GM12878 (cell line): ENCODE data around the gene IFNA14. TPM values are rescaled to one million over a fixed set of nuclear protein-coding genes. Genes with fewer than 3 reads are reported as not detected.
"Not testable (repeated sequence)": the region's sequence is repeated elsewhere in the genome, so short reads cannot be mapped to it uniquely, and the experiment has no call there.

Experiments
- ATAC-seq: fragments of 200-7000 bp; cut with Tn5 transposase; 3 replicates; pipeline ENCODE4 v1.9.1; 2020; ENCODE audit warnings: mild to moderate bottlenecking, moderate library complexity
- BruUV-seq: library from RNA; stranded (reverse); fragments of 400-500 nt; replicated peaks from 2 replicates; lab custom pipeline; 2021; lab: Mats Ljungman, UMichigan
- CTCF ChIA-PET: fragments of 300-600 bp; sonication (Branson Sonifier 250); formaldehyde crosslinking; extraction: SDS; loops from one replicate; lab custom pipeline; 2021; ENCODE audit warnings: inconsistent platforms; lab: Yijun Ruan, JAX
- POLR2A ChIA-PET: fragments of 350-600 bp; formaldehyde crosslinking; extraction: SDS; loops from one replicate; lab custom pipeline; 2021; ENCODE audit warnings: inconsistent platforms; lab: Charles Lee
- RAD21 ChIA-PET: fragments of 300-600 bp; sonication (Branson Sonifier 250); formaldehyde crosslinking; loops from one replicate; lab custom pipeline; 2023; ENCODE audit warnings: antibody characterized with exemption; ENCODE audit not compliant: unreplicated experiment; lab: Charles Lee
- SMC1A ChIA-PET: fragments of 300-600 bp; sonication (Branson Sonifier 250); formaldehyde crosslinking; loops from one replicate; lab custom pipeline; 2023; ENCODE audit not compliant: unreplicated experiment, uncharacterized antibody; lab: Charles Lee
- DNase-seq: peaks from one replicate; pipeline ENCODE4 v3.0.0-alpha.2; 2011; ENCODE audit warnings: low read depth, low spot score
- FAIRE-seq: peaks from 3 replicates; lab custom pipeline; 2011; peaks lifted over from hg19 to GRCh38; lab: Jason Lieb, UNC
- H2AFZ ChIP-seq: 2 replicates; pipeline ENCODE4 v1.6.0; 2011; ENCODE audit warnings: low read depth, low read length, control low read depth; ENCODE audit not compliant: control insufficient read depth
- H3K27ac ChIP-seq: 2 replicates; pipeline ENCODE4 v1.5.1; 2011; ENCODE audit warnings: control low read depth; ENCODE audit not compliant: control insufficient read depth, insufficient read depth
- H3K27me3 ChIP-seq, 2 experiments: replicated peaks in 1 of 2; 2 replicates each; pipeline versions ENCODE4 v1.6.0 to v1.6.1; 2011; ENCODE audit warnings: low read length in 1 of 2; ENCODE audit not compliant: control insufficient read depth in 2 of 2, insufficient read depth in 2 of 2
- H3K36me3 ChIP-seq, 2 experiments: 2 replicates each; pipeline ENCODE4 v1.5.1; 2011; ENCODE audit warnings: low read length in 1 of 2; ENCODE audit not compliant: control insufficient read depth in 2 of 2, insufficient read depth in 2 of 2
- H3K4me1 ChIP-seq: 2 replicates; pipeline ENCODE4 v1.6.1; 2011; ENCODE audit warnings: mild to moderate bottlenecking, low read length, moderate library complexity, mixed read lengths; ENCODE audit not compliant: control insufficient read depth, insufficient read depth
- H3K4me2 ChIP-seq: 2 replicates; pipeline ENCODE4 v1.6.0; 2011; ENCODE audit warnings: control low read depth; ENCODE audit not compliant: control insufficient read depth, insufficient read depth
- H3K4me3 ChIP-seq: fragments of 200-600 bp; sonication (generic); 2 replicates; pipeline ENCODE4 v1.5.1; 2016
- H3K79me2 ChIP-seq: 2 replicates; pipeline ENCODE4 v1.6.0; 2011; ENCODE audit warnings: low read length; ENCODE audit not compliant: control insufficient read depth, insufficient read depth
- H3K9ac ChIP-seq: 2 replicates; pipeline ENCODE4 v1.8.0; 2011; ENCODE audit warnings: low read length, control low read depth, mixed read lengths; ENCODE audit not compliant: control insufficient read depth, insufficient read depth
- H3K9me3 ChIP-seq: replicated peaks from 3 replicates; pipeline ENCODE4 v1.5.1; 2011; ENCODE audit warnings: mild to moderate bottlenecking, low read length; ENCODE audit not compliant: control insufficient read depth, insufficient read depth
- H4K20me1 ChIP-seq: 2 replicates; pipeline ENCODE4 v1.6.0; 2011; ENCODE audit not compliant: control insufficient read depth, insufficient read depth
- CBX5 ChIP-seq: sonication (generic); IDR thresholded peaks from 2 replicates; pipeline ENCODE4 v1.6.1; 2016; ENCODE audit warnings: low read depth, moderate library complexity, mild to moderate bottlenecking, inconsistent platforms
- EGR1 ChIP-seq, 2 experiments: IDR thresholded peaks; 1 replicate in 1 of 2; 2 replicates in 1 of 2; pipeline ENCODE4 v1.6.1; 2011 to 2012; ENCODE audit warnings: low read depth in 2 of 2, low read length in 2 of 2, borderline replicate concordance in 1 of 2, mild to moderate bottlenecking in 1 of 2, moderate library complexity in 1 of 2
- ETV6 ChIP-seq, 2 experiments: fragments of 450-650 bp in 1 of 2; IDR thresholded peaks in 1 of 2; conservative IDR thresholded peaks in 1 of 2; 2 replicates each; pipeline ENCODE4 v1.6.1; 2014; ENCODE audit warnings: antibody characterized with exemption in 1 of 2, borderline replicate concordance in 1 of 2, low read depth in 1 of 2, mild to moderate bottlenecking in 1 of 2, moderate library complexity in 1 of 2
- JUND ChIP-seq: IDR thresholded peaks from 2 replicates; pipeline ENCODE4 v1.6.1; 2012; ENCODE audit warnings: low read depth, mild to moderate bottlenecking, low read length, improper control_type of control experiment, moderate library complexity
- NFXL1 ChIP-seq: fragments of 450-650 bp; IDR thresholded peaks from 2 replicates; pipeline ENCODE4 v1.6.1; 2017; ENCODE audit warnings: antibody characterized with exemption, mild to moderate bottlenecking, borderline replicate concordance
- POLR2AphosphoS2 ChIP-seq: IDR thresholded peaks from 2 replicates; pipeline ENCODE4 v1.6.1; 2011; ENCODE audit warnings: low read depth, mild to moderate bottlenecking, low read length, improper control_type of control experiment, moderate library complexity
- SUZ12 ChIP-seq: fragments of 200-600 bp; sonication (generic); IDR thresholded peaks from one replicate; pipeline ENCODE4 v1.6.1; 2018; ENCODE audit warnings: antibody characterized with exemption, mild to moderate bottlenecking; ENCODE audit not compliant: unreplicated experiment
- ZNF207 ChIP-seq: fragments of 450-650 bp; IDR thresholded peaks from 2 replicates; pipeline ENCODE4 v1.6.1; 2014; ENCODE audit warnings: antibody characterized with exemption, mild to moderate bottlenecking, borderline replicate concordance
- ZNF24 ChIP-seq: fragments of 450-650 bp; IDR thresholded peaks from 2 replicates; pipeline ENCODE4 v1.6.1; 2017; ENCODE audit warnings: antibody characterized with exemption, mild to moderate bottlenecking
- ZZZ3 ChIP-seq: IDR thresholded peaks from 2 replicates; pipeline ENCODE4 v1.6.1; 2011; ENCODE audit warnings: low read depth; ENCODE audit not compliant: control insufficient read depth, insufficient read length
- WGBS: methylation state at CpG from one replicate; pipeline ENCODE4 v1.1.6; 2016; ENCODE audit warnings: low lambda C conversion rate; ENCODE audit not compliant: insufficient replicate concordance, insufficient coverage; ENCODE audit errors: missing lambda C conversion rate; 5-methylcytosine and 5-hydroxymethylcytosine counted together
- in situ Hi-C: fragments of 300-500 bp; cut with MboI; formaldehyde crosslinking; loops from 9 replicates; pipeline ENCODE4 v1.14.3; 2018; ENCODE audit warnings: mixed read lengths
- intact Hi-C: fragments of 100-400 bp; cut with micrococcal nuclease; formaldehyde crosslinking; loops from one replicate; pipeline ENCODE4 v1.14.2; 2022; ENCODE audit not compliant: unreplicated experiment
- polyA plus RNA-seq, 11 experiments: library from polyadenylated mRNA; depleted of rRNA in 4 of 11; unstranded in 6 of 11; stranded (reverse) in 5 of 11; fragments of >200 nt; fragmentation: Nextera tagmentation in 4 of 11; fragmentation: Illumina TruSeq in 1 of 11; extraction: Ambion mirVana in 4 of 11; extraction: Trizol in 1 of 11; gene quantifications; 1 replicate in 1 of 11; 2 replicates in 10 of 11; pipeline versions ENCODE4 v1.2.1 to v1.2.3, GENCODE V29; 2011 to 2016; ENCODE audit warnings: inconsistent platforms in 2 of 11, missing spikeins in 2 of 11, low read depth in 1 of 11
- total RNA-seq, 4 experiments: library from RNA; depleted of rRNA in 3 of 4; stranded (reverse); fragments of >200 nt in 3 of 4; fragmentation: Illumina TruSeq in 1 of 4; extraction: Trizol in 1 of 4; gene quantifications; 2 replicates each; pipeline versions ENCODE4 v1.2.1 to v1.2.3, GENCODE V29; 2013 to 2021

The IFNA14 gene
- total and polyA plus RNA-seq, 10 of the 15 experiments (the other 5 are each of a cell fraction or from before 2014, with no cell fraction given): not detected

GRCh38 chr9:21244836-21245235, 5.0 kb upstream of the IFNA14 start:
- intact Hi-C loops: loop anchor here (5.0 kb wide), 1 partner anchor 167 kb away; no protein-coding TSS in a partner anchor
- Histone ChIP-seq H3K36me3 (no peaks in the 10 kb centered on the region), H3K9ac (no peak overlapping the region), H3K9me3 (no peaks in the 10 kb centered on the region), H3K79me2 (no peaks in the 10 kb centered on the region), H2AFZ (no peak overlapping the region), H3K27ac (no peak overlapping the region), H3K4me1 (peaks cover 1% of the 10 kb centered on the region; the same call in 1 of the 2 replicates), H3K27me3 (no peaks in the 10 kb centered on the region; a peak in 1 of 4 replicates), H3K4me3 (no peak overlapping the region), H4K20me1 (no peaks in the 10 kb centered on the region), H3K4me2 (no peak overlapping the region)
- no peak for FAIRE-seq
- ChIA-PET CTCF (no interaction called here), SMC1A (no interaction called here), RAD21 (no interaction called here), POLR2A (no interaction called here)
- peak; percentile 55 for ATAC-seq
- no peak for TF ChIP-seq EGR1 (IDR thresholded peaks at IDR 0.05; ENCODE audit: borderline replicate concordance in 1 of 2, low read depth in 2 of 2, low read length in 2 of 2)
- TF ChIP-seq SUZ12: no peak
- TF ChIP-seq ZZZ3: no peak
- no peak for TF ChIP-seq JUND
- TF ChIP-seq POLR2AphosphoS2: no peak
- no peak for TF ChIP-seq ETV6 (conservative IDR thresholded peaks at IDR 0.05 in 1 of 2, IDR thresholded peaks at IDR 0.05 in 1 of 2; ENCODE audit: borderline replicate concordance in 1 of 2, low read depth in 1 of 2)
- TF ChIP-seq ZNF207: no peak
- no peak for TF ChIP-seq NFXL1
- TF ChIP-seq ZNF24: no peak
- no peak for TF ChIP-seq CBX5
- 0% methylated on average over 2 of the region's 2 CpGs for WGBS
- DNase-seq: no peak
- BruUV-seq: no TSS peak
- in situ Hi-C loops: no loop called here

- H3K9me3 ChIP-seq, H4K20me1 ChIP-seq, H3K4me2 ChIP-seq, H3K79me2 ChIP-seq, H3K9ac ChIP-seq, H3K27me3 ChIP-seq, H3K27ac ChIP-seq, H3K36me3 ChIP-seq, H2AFZ ChIP-seq, H3K4me3 ChIP-seq, DNase-seq, H3K4me1 ChIP-seq, BruUV-seq: not testable (repeated sequence)
- intact Hi-C loops: loop anchor here (10.0 kb wide), 1 partner anchor 468 kb away; no protein-coding TSS in a partner anchor
- peak; percentile 31 for FAIRE-seq
- ATAC-seq: peak; percentile 18; the same call in 2 of the 3 replicates
- CTCF ChIA-PET: interaction anchor here (0.6 to 4.4 kb wide), 37 partner anchors 10 to 567 kb away, joined by 3 to 20 read pairs (median 4); partner anchors contain the start of genes IFNA10 and IFNA8
- 0% methylated on average over 1 of the region's 1 CpG for WGBS
- in situ Hi-C loops: loop anchor here (10.0 kb wide), 1 partner anchor 558 kb away; no protein-coding TSS in a partner anchor
- SMC1A ChIA-PET: interaction anchor here (0.6 to 1.6 kb wide), 18 partner anchors 10 to 559 kb away, joined by 3 to 9 read pairs (median 4); no protein-coding TSS in a partner anchor
- POLR2A ChIA-PET: interaction anchor here (0.7 kb wide), 1 partner anchor 237 kb away, joined by 3 read pairs; no protein-coding TSS in a partner anchor
- RAD21 ChIA-PET: interaction anchor here (0.8 to 2.3 kb wide), 14 partner anchors 11 to 219 kb away, joined by 3 to 7 read pairs (median 5); no protein-coding TSS in a partner anchor
Measured at GRCh38 chr9:21236360-21236714, 3.5 kb downstream of the IFNA14 start.
